Measurements from ENCODE around the gene SMPD1.

The SMPD1 gene

DNA sequence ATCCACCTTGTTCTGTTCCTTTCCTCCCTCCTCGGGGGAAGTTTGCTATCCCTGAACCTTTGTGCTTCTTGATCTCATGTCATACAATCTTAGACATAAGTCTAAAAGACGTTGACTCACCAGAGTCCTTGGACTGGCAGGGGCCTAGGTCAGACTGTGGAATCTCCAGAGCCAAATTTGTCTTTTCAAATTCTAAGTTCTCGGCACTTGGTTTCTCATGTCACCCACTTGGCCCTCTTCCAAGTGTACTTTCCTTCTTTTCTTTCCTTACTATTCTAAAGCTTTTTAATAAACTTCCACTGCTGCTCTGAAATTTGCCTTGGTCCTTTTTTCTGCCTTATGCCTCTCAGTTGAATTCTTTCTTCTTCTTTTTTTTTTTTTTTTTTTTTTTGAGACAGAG, 30.1 kb upstream of the SMPD1 start:
- Histone ChIP-seq H3K27me3 (ENCODE audit: control insufficient read depth in 5 of 5, insufficient read depth in 4 of 5, low read length in 5 of 5) (no peaks in the 10 kb centered on the region), H3K4me1 (ENCODE audit: control insufficient read depth in 5 of 5, insufficient read depth in 5 of 5, low read length in 5 of 5) (peaks cover 0 to 7% (median 0%) of the 10 kb centered on the region in 5 donors), H3K4me3 (ENCODE audit: low read depth in 1 of 5, low read length in 5 of 5) (no peak overlapping the region), H3K9me3 (ENCODE audit: control insufficient read depth in 5 of 5, low read length in 5 of 5) (no peaks in the 10 kb centered on the region), H3K9ac (ENCODE audit: low read length in 5 of 5) (peak overlapping the region in 1 of 5 donors; percentile 0), H3K36me3 (ENCODE audit: control insufficient read depth in 5 of 5, insufficient read depth in 5 of 5, low read length in 5 of 5) (no peaks in the 10 kb centered on the region), H3K27ac (ENCODE audit: low read depth, low read length) (no peak overlapping the region)

GRCh38 chr11:6362185-6362872, 27.9 kb upstream of the SMPD1 start:
- H3K9me3 ChIP-seq (ENCODE audit: control insufficient read depth in 5 of 5, low read length in 5 of 5) = no peaks in the 10 kb centered on the region
- no peaks in the 10 kb centered on the region for H3K36me3 ChIP-seq (ENCODE audit: control insufficient read depth in 5 of 5, insufficient read depth in 5 of 5, low read length in 5 of 5)
- no peak overlapping the region for H3K4me3 ChIP-seq (ENCODE audit: low read depth in 1 of 5, low read length in 5 of 5)
- H3K9ac ChIP-seq (ENCODE audit: low read length in 5 of 5) = no peak overlapping the region
- no peaks in the 10 kb centered on the region for H3K27me3 ChIP-seq (ENCODE audit: control insufficient read depth in 5 of 5, insufficient read depth in 4 of 5, low read length in 5 of 5)
- no peak overlapping the region for H3K27ac ChIP-seq (ENCODE audit: low read depth, low read length)
- peaks cover 0 to 7% (median 0%) of the 10 kb centered on the region in 5 donors for H3K4me1 ChIP-seq (ENCODE audit: control insufficient read depth in 5 of 5, insufficient read depth in 5 of 5, low read length in 5 of 5)

DNA sequence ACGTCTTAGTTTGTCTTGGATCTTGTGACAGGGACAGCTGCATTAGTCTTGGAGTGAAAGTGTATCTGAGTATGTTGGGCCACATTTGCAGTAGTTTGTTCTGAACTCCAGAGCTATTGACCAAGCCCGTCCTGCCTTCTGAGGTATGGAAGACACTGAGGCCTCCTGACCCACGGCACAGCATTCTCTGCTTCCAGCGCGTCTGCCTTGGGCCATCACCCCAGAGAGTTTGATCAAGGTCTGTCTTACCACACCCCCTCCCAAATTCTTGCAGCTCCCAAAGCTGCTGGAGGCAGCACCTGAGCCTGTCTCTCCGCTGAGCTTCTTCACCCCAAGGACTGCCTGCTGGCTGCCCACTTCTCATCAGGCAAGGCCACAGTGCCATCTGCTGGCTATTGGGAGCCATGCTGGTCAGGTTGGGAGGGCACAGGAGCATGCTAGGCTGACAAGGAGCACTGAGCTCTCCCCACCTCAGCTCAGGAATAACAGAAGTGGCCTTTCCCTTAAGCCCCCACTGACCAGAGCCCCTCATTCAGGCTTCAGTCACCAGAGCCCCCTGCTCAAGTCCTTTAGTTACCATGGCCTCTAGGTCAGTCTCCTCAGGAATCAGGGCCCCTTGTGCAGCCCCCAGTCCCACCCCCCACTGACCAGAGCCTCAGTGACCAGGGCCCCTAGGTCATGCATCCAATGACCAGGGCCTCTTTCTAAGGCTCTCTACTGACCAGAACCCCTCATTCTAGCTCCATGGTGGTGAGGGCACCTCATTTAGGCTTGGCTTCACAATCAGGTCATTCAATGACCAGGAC, 27.2 kb upstream of the SMPD1 start:
- H3K9me3 ChIP-seq (ENCODE audit: control insufficient read depth in 5 of 5, low read length in 5 of 5) = no peaks in the 10 kb centered on the region
- no peaks in the 10 kb centered on the region for H3K27me3 ChIP-seq (ENCODE audit: control insufficient read depth in 5 of 5, insufficient read depth in 4 of 5, low read length in 5 of 5)
- no peak overlapping the region for H3K27ac ChIP-seq (ENCODE audit: low read depth, low read length)
- H3K4me1 ChIP-seq (ENCODE audit: control insufficient read depth in 5 of 5, insufficient read depth in 5 of 5, low read length in 5 of 5) = peaks cover 0 to 7% (median 0%) of the 10 kb centered on the region in 5 donors
- no peak overlapping the region for H3K4me3 ChIP-seq (ENCODE audit: low read depth in 1 of 5, low read length in 5 of 5)
- H3K9ac ChIP-seq (ENCODE audit: low read length in 5 of 5) = no peak overlapping the region
- H3K36me3 ChIP-seq (ENCODE audit: control insufficient read depth in 5 of 5, insufficient read depth in 5 of 5, low read length in 5 of 5) = no peaks in the 10 kb centered on the region

DNA sequence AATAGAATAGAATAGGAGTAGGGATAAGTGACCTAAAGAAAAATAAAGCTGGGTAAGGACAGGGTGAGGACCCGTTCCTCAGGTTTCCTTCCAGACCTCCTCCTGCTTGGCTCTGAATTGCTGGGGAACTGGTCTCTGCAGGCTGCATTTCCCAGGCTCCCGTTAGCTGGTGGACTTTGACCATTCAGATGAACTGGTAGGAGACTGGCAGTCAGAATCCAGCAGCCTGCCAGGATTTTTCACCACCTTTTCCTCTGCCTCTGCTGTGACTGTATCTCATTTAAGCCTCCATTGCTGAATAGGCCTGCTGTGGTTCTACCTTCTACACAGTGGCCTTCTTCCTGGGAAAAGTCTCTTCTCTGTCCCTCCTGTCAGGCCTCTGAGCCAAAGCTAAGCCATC, 24.6 kb upstream of the SMPD1 start:
- Histone ChIP-seq H3K4me3 (ENCODE audit: low read depth in 1 of 5, low read length in 5 of 5) (no peak overlapping the region), H3K9me3 (ENCODE audit: control insufficient read depth in 5 of 5, low read length in 5 of 5) (no peaks in the 10 kb centered on the region), H3K36me3 (ENCODE audit: control insufficient read depth in 5 of 5, insufficient read depth in 5 of 5, low read length in 5 of 5) (no peaks in the 10 kb centered on the region), H3K27me3 (ENCODE audit: control insufficient read depth in 5 of 5, insufficient read depth in 4 of 5, low read length in 5 of 5) (no peaks in the 10 kb centered on the region), H3K4me1 (ENCODE audit: control insufficient read depth in 5 of 5, insufficient read depth in 5 of 5, low read length in 5 of 5) (no peaks in the 10 kb centered on the region), H3K9ac (ENCODE audit: low read length in 5 of 5) (no peak overlapping the region), H3K27ac (ENCODE audit: low read depth, low read length) (no peak overlapping the region)

GRCh38 chr11:6371825-6372224, 18.4 kb upstream of the SMPD1 start:
- no peaks in the 10 kb centered on the region for H3K4me1 ChIP-seq (ENCODE audit: control insufficient read depth in 5 of 5, insufficient read depth in 5 of 5, low read length in 5 of 5)
- no peak overlapping the region for H3K9ac ChIP-seq (ENCODE audit: low read length in 5 of 5)
- no peak overlapping the region for H3K27ac ChIP-seq (ENCODE audit: low read depth, low read length)
- no peak overlapping the region for H3K4me3 ChIP-seq (ENCODE audit: low read depth in 1 of 5, low read length in 5 of 5)
- H3K27me3 ChIP-seq (ENCODE audit: control insufficient read depth in 5 of 5, insufficient read depth in 4 of 5, low read length in 5 of 5) = no peaks in the 10 kb centered on the region
- no peaks in the 10 kb centered on the region for H3K9me3 ChIP-seq (ENCODE audit: control insufficient read depth in 5 of 5, low read length in 5 of 5)
- H3K36me3 ChIP-seq (ENCODE audit: control insufficient read depth in 5 of 5, insufficient read depth in 5 of 5, low read length in 5 of 5) = no peaks in the 10 kb centered on the region

GRCh38 chr11:6377902-6378639, 12.2 kb upstream of the SMPD1 start:
- H3K27me3 ChIP-seq (ENCODE audit: control insufficient read depth in 5 of 5, insufficient read depth in 4 of 5, low read length in 5 of 5) = no peaks in the 10 kb centered on the region
- peak overlapping the region in 1 of 5 donors; percentile 5 for H3K9ac ChIP-seq (ENCODE audit: low read length in 5 of 5)
- H3K27ac ChIP-seq (ENCODE audit: low read depth, low read length) = peak overlapping the region; percentile 54
- H3K9me3 ChIP-seq (ENCODE audit: control insufficient read depth in 5 of 5, low read length in 5 of 5) = no peaks in the 10 kb centered on the region
- peaks cover 0 to 12% (median 0%) of the 10 kb centered on the region in 5 donors for H3K4me1 ChIP-seq (ENCODE audit: control insufficient read depth in 5 of 5, insufficient read depth in 5 of 5, low read length in 5 of 5)
- no peaks in the 10 kb centered on the region for H3K36me3 ChIP-seq (ENCODE audit: control insufficient read depth in 5 of 5, insufficient read depth in 5 of 5, low read length in 5 of 5)
- H3K4me3 ChIP-seq (ENCODE audit: low read depth in 1 of 5, low read length in 5 of 5) = peak overlapping the region in 3 of 5 donors; percentile 21 to 47 (median 23)

GRCh38 chr11:6378640-6378989, 11.7 kb upstream of the SMPD1 start:
- H3K4me3 ChIP-seq (ENCODE audit: low read depth in 1 of 5, low read length in 5 of 5) = peak overlapping the region in 3 of 5 donors; percentile 21 to 47 (median 23)
- H3K27ac ChIP-seq (ENCODE audit: low read depth, low read length) = peak overlapping the region; percentile 54
- peaks cover 0 to 12% (median 0%) of the 10 kb centered on the region in 5 donors for H3K4me1 ChIP-seq (ENCODE audit: control insufficient read depth in 5 of 5, insufficient read depth in 5 of 5, low read length in 5 of 5)
- no peaks in the 10 kb centered on the region for H3K27me3 ChIP-seq (ENCODE audit: control insufficient read depth in 5 of 5, insufficient read depth in 4 of 5, low read length in 5 of 5)
- no peaks in the 10 kb centered on the region for H3K9me3 ChIP-seq (ENCODE audit: control insufficient read depth in 5 of 5, low read length in 5 of 5)
- H3K9ac ChIP-seq (ENCODE audit: low read length in 5 of 5) = peak overlapping the region in 1 of 5 donors; percentile 5
- no peaks in the 10 kb centered on the region for H3K36me3 ChIP-seq (ENCODE audit: control insufficient read depth in 5 of 5, insufficient read depth in 5 of 5, low read length in 5 of 5)

GRCh38 chr11:6385046-6385777, 5.1 kb upstream of the SMPD1 start:
- no peak overlapping the region for H3K27ac ChIP-seq (ENCODE audit: low read depth, low read length)
- no peaks in the 10 kb centered on the region for H3K36me3 ChIP-seq (ENCODE audit: control insufficient read depth in 5 of 5, insufficient read depth in 5 of 5, low read length in 5 of 5)
- H3K9me3 ChIP-seq (ENCODE audit: control insufficient read depth in 5 of 5, low read length in 5 of 5) = no peaks in the 10 kb centered on the region
- no peak overlapping the region for H3K9ac ChIP-seq (ENCODE audit: low read length in 5 of 5)
- peaks cover 2 to 9% (median 8%) of the 10 kb centered on the region in 5 donors for H3K4me1 ChIP-seq (ENCODE audit: control insufficient read depth in 5 of 5, insufficient read depth in 5 of 5, low read length in 5 of 5)
- H3K27me3 ChIP-seq (ENCODE audit: control insufficient read depth in 5 of 5, insufficient read depth in 4 of 5, low read length in 5 of 5) = no peaks in the 10 kb centered on the region
- no peak overlapping the region for H3K4me3 ChIP-seq (ENCODE audit: low read depth in 1 of 5, low read length in 5 of 5)

DNA sequence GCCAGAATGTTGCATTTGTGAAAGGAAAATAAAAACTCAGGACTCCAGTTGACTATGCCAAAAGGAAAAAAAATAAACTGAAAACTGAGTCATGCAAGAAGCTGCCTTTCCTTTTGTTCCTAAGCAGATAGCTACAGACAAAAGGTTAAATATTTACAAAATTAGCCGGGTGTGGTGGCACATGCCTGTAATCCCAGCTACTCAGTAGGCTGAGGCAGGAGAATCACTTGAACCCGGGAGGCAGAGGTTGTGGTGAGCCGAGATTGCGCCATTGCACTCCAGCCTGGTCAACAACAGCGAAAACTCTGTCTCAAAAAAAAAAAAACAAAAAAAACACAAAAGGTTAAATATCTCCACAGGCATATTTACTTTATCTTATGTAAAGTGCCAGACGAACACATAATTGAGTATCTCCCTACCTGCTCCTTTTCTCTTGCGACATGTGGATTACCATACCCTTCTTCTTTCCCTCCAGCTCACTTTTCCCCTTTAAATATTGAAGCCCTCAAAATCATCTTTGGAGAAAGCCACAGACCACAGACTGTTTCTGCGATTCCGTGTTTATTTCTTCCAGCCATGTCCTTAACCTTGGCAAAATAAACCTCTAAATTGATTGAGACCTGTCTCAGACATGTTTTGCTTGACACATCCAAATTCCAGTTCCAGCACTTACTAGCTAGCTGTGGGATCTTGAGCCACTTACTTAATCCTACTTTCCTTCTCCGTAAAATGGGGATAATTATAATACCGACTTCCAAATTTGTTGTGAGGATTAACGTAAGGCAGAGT, 2.3 kb upstream of the SMPD1 start:
- H3K9me3 ChIP-seq (ENCODE audit: control insufficient read depth in 5 of 5, low read length in 5 of 5) = no peaks in the 10 kb centered on the region

More for the DNA sequence above, 2.3 kb upstream of the SMPD1 start:
- peaks cover 7 to 21% (median 18%) of the 10 kb centered on the region in 5 donors for H3K4me1 ChIP-seq (ENCODE audit: control insufficient read depth in 5 of 5, insufficient read depth in 5 of 5, low read length in 5 of 5)
- no peak overlapping the region for H3K27ac ChIP-seq (ENCODE audit: low read depth, low read length)
- H3K4me3 ChIP-seq (ENCODE audit: low read depth in 1 of 5, low read length in 5 of 5) = no peak overlapping the region
- peaks cover 0 to 3% (median 0%) of the 10 kb centered on the region in 5 donors for H3K36me3 ChIP-seq (ENCODE audit: control insufficient read depth in 5 of 5, insufficient read depth in 5 of 5, low read length in 5 of 5)
- no peak overlapping the region for H3K9ac ChIP-seq (ENCODE audit: low read length in 5 of 5)
- H3K27me3 ChIP-seq (ENCODE audit: control insufficient read depth in 5 of 5, insufficient read depth in 4 of 5, low read length in 5 of 5) = no peaks in the 10 kb centered on the region
